ENCODE measurements around the gene SPNS2. TPM values are rescaled to one million over a fixed set of nuclear protein-coding genes. Genes with fewer than 3 reads are reported as not detected.

SPNS2 gene
- total RNA-seq, 1 experiment from 2014 or later: not detected

DNA sequence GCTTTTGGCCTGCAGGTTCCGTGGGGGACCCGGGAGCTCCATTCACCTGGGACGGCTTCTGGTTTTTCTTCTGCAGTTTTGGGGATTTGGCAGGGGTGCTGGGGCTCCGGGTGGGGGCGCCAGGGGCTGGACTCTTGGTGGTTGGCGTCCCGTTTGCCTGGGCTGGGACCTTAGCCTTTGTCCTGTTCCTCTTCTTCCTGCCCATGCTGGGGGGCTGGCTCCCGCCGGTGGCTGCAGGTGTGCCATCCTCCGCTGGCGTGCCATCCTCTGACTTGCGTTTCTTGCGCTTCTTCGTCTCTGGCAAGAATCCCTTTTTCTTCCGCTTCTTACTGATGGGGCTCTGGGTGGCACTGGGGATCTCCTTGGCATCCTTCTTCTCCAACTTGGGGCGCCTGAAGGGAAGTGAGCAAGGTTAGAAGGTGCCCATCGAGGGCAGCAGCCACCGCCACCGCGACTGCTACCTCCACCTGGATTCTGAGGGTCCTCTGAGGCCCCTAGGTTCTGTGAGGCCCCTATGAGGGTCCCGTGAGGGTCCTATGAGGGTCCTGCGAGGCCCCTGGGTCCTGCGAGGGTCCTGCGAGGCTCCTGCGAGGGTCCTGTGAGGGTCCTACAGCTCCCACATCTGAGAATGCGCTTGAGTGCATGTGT is 41.0 kb downstream of the SPNS2 start:
- BruUV-seq (replicated peaks): no TSS peak
- no peaks in the 10 kb centered on the region for H3K4me1 Mint-ChIP-seq (ENCODE audit: insufficient read depth, unreplicated experiment)
- DNase-seq (ENCODE audit: unreplicated experiment): no peak
- H3K36me3 Mint-ChIP-seq (ENCODE audit: insufficient read depth, unreplicated experiment): peaks cover 52% of the 10 kb centered on the region
- POLR2A ChIA-PET: interaction anchor here (0.6 to 2.9 kb wide), 3 partner anchors 15 to 363 kb away, joined by 3 to 15 read pairs (median 5); partner anchors contain the start of gene MYBBP1A
- CTCF ChIA-PET: interaction anchor here (0.7 to 1.0 kb wide), 2 partner anchors 27 to 438 kb away, joined by 3 read pairs; no protein-coding TSS in a partner anchor
- no peaks in the 10 kb centered on the region for H3K27me3 Mint-ChIP-seq (ENCODE audit: insufficient read depth, unreplicated experiment)
- intact Hi-C loops (cut with micrococcal nuclease): no loop called here
- no peak overlapping the region for H3K27ac Mint-ChIP-seq (ENCODE audit: low read depth, unreplicated experiment)
- TF ChIP-seq, protein P1, sequence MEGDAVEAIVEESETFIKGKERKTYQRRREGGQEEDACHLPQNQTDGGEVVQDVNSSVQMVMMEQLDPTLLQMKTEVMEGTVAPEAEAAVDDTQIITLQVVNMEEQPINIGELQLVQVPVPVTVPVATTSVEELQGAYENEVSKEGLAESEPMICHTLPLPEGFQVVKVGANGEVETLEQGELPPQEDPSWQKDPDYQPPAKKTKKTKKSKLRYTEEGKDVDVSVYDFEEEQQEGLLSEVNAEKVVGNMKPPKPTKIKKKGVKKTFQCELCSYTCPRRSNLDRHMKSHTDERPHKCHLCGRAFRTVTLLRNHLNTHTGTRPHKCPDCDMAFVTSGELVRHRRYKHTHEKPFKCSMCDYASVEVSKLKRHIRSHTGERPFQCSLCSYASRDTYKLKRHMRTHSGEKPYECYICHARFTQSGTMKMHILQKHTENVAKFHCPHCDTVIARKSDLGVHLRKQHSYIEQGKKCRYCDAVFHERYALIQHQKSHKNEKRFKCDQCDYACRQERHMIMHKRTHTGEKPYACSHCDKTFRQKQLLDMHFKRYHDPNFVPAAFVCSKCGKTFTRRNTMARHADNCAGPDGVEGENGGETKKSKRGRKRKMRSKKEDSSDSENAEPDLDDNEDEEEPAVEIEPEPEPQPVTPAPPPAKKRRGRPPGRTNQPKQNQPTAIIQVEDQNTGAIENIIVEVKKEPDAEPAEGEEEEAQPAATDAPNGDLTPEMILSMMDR (IDR thresholded peaks at IDR 0.05; ENCODE audit: unreplicated experiment): no peak
- H3K9me3 Mint-ChIP-seq (ENCODE audit: unreplicated experiment): no peaks in the 10 kb centered on the region
- H3K4me3 Mint-ChIP-seq (ENCODE audit: unreplicated experiment): no peak overlapping the region

DNA sequence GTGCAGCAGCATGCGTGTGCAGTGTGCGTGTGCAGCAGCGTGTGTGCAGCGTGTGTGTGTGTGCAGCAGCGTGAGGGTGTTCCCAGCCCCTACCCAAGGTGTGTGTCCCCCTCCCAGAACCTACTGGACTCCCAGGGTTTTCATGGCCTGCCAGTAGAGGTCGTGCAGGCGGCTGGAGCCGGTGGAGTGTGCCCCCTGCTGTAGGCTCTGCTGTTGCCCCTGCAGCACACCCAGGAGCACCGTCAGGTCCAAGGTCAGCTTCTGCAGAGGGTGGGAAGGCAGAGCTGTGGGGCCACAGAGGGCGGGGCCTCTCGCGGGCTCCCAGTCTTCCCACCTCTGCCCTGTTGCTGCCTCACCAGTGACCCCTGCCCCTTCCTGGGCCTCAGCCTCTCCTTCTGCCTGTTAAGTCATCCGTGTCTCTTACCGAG is 41.6 kb downstream of the SPNS2 start:
- H3K27me3 Mint-ChIP-seq (ENCODE audit: insufficient read depth, unreplicated experiment): no peaks in the 10 kb centered on the region

DNA sequence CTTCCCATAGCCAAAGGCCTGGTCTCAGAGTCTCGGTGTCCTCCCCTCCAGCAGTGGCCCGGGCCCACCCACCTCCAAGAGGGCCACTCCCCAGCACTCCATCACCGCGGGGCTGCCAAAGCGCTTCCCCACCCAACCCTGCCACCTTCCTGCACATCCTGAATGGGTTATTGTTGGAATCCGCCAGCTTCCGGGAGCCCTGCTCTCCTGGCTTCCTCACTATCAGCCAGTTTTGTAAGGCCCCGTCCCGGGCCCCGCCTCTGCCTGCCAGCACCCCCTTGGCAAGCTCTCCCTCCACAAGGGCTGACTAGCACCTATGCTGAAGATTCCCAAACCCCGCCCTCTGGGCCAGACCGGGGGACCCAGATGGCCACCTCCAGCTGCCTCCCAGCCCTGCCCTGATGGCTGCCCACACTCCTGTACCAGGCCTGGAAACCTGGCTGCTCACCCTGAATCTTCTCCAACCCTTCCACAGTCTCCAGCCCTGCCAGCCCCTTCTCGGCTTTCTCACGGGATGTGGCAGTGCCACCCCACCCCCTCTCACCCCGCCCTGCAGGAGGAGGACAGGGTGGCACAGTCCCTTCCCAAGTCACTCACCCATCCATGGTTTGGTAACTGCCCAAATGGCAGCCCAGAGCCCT is 42.1 kb downstream of the SPNS2 start:
- no peak for DNase-seq (ENCODE audit: unreplicated experiment)
- Mint-ChIP-seq H3K27ac (ENCODE audit: low read depth, unreplicated experiment) (no peak overlapping the region), H3K27me3 (ENCODE audit: insufficient read depth, unreplicated experiment) (no peaks in the 10 kb centered on the region), H3K4me3 (ENCODE audit: unreplicated experiment) (no peak overlapping the region), H3K36me3 (ENCODE audit: insufficient read depth, unreplicated experiment) (peaks cover 59% of the 10 kb centered on the region), H3K4me1 (ENCODE audit: insufficient read depth, unreplicated experiment) (no peaks in the 10 kb centered on the region), H3K9me3 (ENCODE audit: unreplicated experiment) (no peaks in the 10 kb centered on the region)
- intact Hi-C loops (cut with micrococcal nuclease): no loop called here
- TF ChIP-seq, protein P1 (IDR thresholded peaks at IDR 0.05; ENCODE audit: unreplicated experiment): no peak
- BruUV-seq (replicated peaks): no TSS peak
- ChIA-PET CTCF (no interaction called here), POLR2A (interaction anchor here (0.6 kb wide), 1 partner anchor 766 kb away, joined by 3 read pairs; no protein-coding TSS in a partner anchor)

More for the DNA sequence above, 41.6 kb downstream of the SPNS2 start:
- Mint-ChIP-seq H3K4me3 (ENCODE audit: unreplicated experiment) (no peak overlapping the region), H3K27ac (ENCODE audit: low read depth, unreplicated experiment) (no peak overlapping the region), H3K4me1 (ENCODE audit: insufficient read depth, unreplicated experiment) (no peaks in the 10 kb centered on the region), H3K9me3 (ENCODE audit: unreplicated experiment) (no peaks in the 10 kb centered on the region), H3K36me3 (ENCODE audit: insufficient read depth, unreplicated experiment) (peaks cover 56% of the 10 kb centered on the region)
- DNase-seq (ENCODE audit: unreplicated experiment): no peak
- ChIA-PET POLR2A (interaction anchor here (0.6 kb wide), 1 partner anchor 766 kb away, joined by 3 read pairs; no protein-coding TSS in a partner anchor), CTCF (no interaction called here)
- TF ChIP-seq, protein P1 (IDR thresholded peaks at IDR 0.05; ENCODE audit: unreplicated experiment): no peak
- intact Hi-C loops (cut with micrococcal nuclease): no loop called here
- no TSS peak for BruUV-seq (replicated peaks)

DNA sequence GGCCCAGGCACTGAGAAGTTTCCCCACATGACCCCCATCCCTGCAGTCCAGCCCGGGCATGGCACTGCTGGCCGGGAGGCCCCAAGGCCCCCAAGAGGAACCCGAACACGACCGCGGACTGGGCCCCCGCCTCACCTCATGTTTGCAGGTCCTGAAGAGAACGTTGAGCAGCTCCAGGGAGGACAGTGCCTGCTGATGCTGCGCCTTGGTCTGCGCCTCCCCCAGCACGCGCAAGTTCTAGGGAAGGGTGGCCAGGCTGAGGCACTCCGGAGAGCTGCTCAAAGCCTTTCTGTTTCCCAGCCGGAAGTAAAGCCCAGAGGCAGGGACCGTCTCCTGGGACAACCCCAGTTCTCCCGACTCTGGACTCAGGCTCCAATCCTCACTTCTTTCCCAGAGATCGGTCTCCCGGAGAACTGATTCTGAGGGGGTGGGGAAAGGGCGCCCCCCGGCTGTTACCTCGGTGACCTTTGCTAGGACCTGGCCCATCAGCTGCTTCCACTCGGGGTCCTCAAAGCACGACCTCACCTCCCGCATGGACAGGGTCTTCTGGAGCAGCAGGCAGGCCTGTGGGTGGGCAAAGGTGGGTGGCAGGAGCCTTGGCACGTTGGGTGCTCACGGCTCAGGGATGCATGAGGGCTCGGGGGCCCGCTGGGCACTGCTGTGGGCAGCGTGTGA is 42.8 kb downstream of the SPNS2 start:
- no peak for DNase-seq (ENCODE audit: unreplicated experiment)
- Mint-ChIP-seq H3K27me3 (ENCODE audit: insufficient read depth, unreplicated experiment) (no peaks in the 10 kb centered on the region), H3K9me3 (ENCODE audit: unreplicated experiment) (no peaks in the 10 kb centered on the region), H3K27ac (ENCODE audit: low read depth, unreplicated experiment) (no peak overlapping the region), H3K36me3 (ENCODE audit: insufficient read depth, unreplicated experiment) (peaks cover 59% of the 10 kb centered on the region), H3K4me3 (ENCODE audit: unreplicated experiment) (no peak overlapping the region), H3K4me1 (ENCODE audit: insufficient read depth, unreplicated experiment) (no peaks in the 10 kb centered on the region)
- TF ChIP-seq, protein P1 (IDR thresholded peaks at IDR 0.05; ENCODE audit: unreplicated experiment): no peak
- ChIA-PET POLR2A (no interaction called here), CTCF (no interaction called here)
- BruUV-seq (replicated peaks): no TSS peak
- intact Hi-C loops (cut with micrococcal nuclease): no loop called here
